T-cell (primary cell): Measurements from ENCODE around the gene PAGR1. TPM values are rescaled to one million over a fixed set of nuclear protein-coding genes. Genes with fewer than 3 reads are reported as not detected.
A peak's percentile ranks its signal among the peaks of the same experiment; 100 is the strongest.

Source experiments
- ATAC-seq, 4 experiments: fragments of 200-7000 bp in 3 of 4; fragments of 150-1000 bp in 1 of 4; cut with Tn5 transposase; replicated peaks in 1 of 4; 1 replicate in 3 of 4; 2 replicates in 1 of 4; pipeline ENCODE4 v1.10.0; 2021; ENCODE audit warnings: moderate library complexity in 3 of 4, mild to moderate bottlenecking in 2 of 4, moderate number of reproducible peaks in 1 of 4
- CTCF ChIA-PET, 2 donors: fragments of 300-600 bp; sonication (Branson Sonifier 250); formaldehyde crosslinking; loops; one replicate each; lab custom pipeline; 2022; ENCODE audit warnings: antibody characterized with exemption in 2 of 2; lab: Charles Lee
- POLR2A ChIA-PET, 2 donors: fragments of 300-600 bp; sonication (Branson Sonifier 250); formaldehyde crosslinking; loops; one replicate each; lab custom pipeline; 2022; ENCODE audit warnings: antibody characterized with exemption in 2 of 2; lab: Charles Lee
- DNase-seq, 35 experiments: peaks; one replicate each; pipeline versions ENCODE4 v3.0.0 to v3.0.0-alpha.2; 2013 to 2023
- H3K27ac ChIP-seq: one replicate; pipeline ENCODE4 v1.5.1; 2013; ENCODE audit warnings: low read length
- H3K27me3 ChIP-seq, 2 experiments: replicated peaks in 1 of 2; 1 replicate in 1 of 2; 2 replicates in 1 of 2; pipeline versions ENCODE4 v1.6.1 to v1.7.0; 2013; ENCODE audit warnings: low read length in 1 of 2, mixed read lengths in 1 of 2; ENCODE audit not compliant: control insufficient read depth in 2 of 2, insufficient read depth in 2 of 2; ENCODE audit errors: extremely low read depth in 1 of 2
- H3K36me3 ChIP-seq, 2 donors: 1 replicate in 1 of 2; 2 replicates in 1 of 2; pipeline versions ENCODE4 v1.6.1 to v1.7.0; 2013; ENCODE audit warnings: low read length in 1 of 2; ENCODE audit not compliant: control insufficient read depth in 2 of 2, insufficient read depth in 1 of 2; ENCODE audit errors: extremely low read depth in 1 of 2
- H3K4me1 ChIP-seq, 2 experiments: 1 replicate in 1 of 2; 2 replicates in 1 of 2; pipeline versions ENCODE4 v1.6.1 to v1.7.0; 2013; ENCODE audit warnings: low read length in 2 of 2, mixed read lengths in 1 of 2; ENCODE audit not compliant: insufficient read depth in 2 of 2, control insufficient read depth in 1 of 2; ENCODE audit errors: extremely low read depth in 1 of 2
- H3K4me3 ChIP-seq, 2 donors: 1 replicate in 1 of 2; 2 replicates in 1 of 2; pipeline versions ENCODE4 v1.5.1 to v1.7.0; 2013; ENCODE audit warnings: mild to moderate bottlenecking in 2 of 2, low read length in 1 of 2, moderate library complexity in 1 of 2; ENCODE audit not compliant: control insufficient read depth in 1 of 2; ENCODE audit errors: extremely low read depth in 1 of 2
- H3K9me3 ChIP-seq: 2 replicates; pipeline ENCODE4 v1.7.0; 2013
- H3K27ac Mint-ChIP-seq, 2 donors: one replicate each; pipeline ENCODE4 v1.8.0; 2020 to 2021; ENCODE audit warnings: mild to moderate bottlenecking in 2 of 2, mixed read lengths in 2 of 2
- H3K27me3 Mint-ChIP-seq, 2 donors: one replicate each; pipeline ENCODE4 v1.8.0; 2021 to 2022; ENCODE audit warnings: mixed read lengths in 2 of 2
- H3K36me3 Mint-ChIP-seq: one replicate; pipeline ENCODE4 v1.8.0; 2021; ENCODE audit warnings: mixed read lengths
- H3K4me1 Mint-ChIP-seq, 3 donors: one replicate each; pipeline ENCODE4 v1.8.0; 2020 to 2022; ENCODE audit warnings: mixed read lengths in 3 of 3, mild to moderate bottlenecking in 1 of 3
- H3K4me3 Mint-ChIP-seq, 3 donors: one replicate each; pipeline ENCODE4 v1.8.0; 2020 to 2022; ENCODE audit warnings: mild to moderate bottlenecking in 3 of 3, mixed read lengths in 3 of 3, moderate library complexity in 3 of 3
- H3K9me3 Mint-ChIP-seq, 3 donors: one replicate each; pipeline ENCODE4 v1.8.0; 2020 to 2022; ENCODE audit warnings: mixed read lengths in 3 of 3
- WGBS: methylation state at CpG from one replicate; pipeline ENCODE4 v1.1.5; 2013; ENCODE audit warnings: missing lambda C conversion rate; ENCODE audit not compliant: insufficient coverage; 5-methylcytosine and 5-hydroxymethylcytosine counted together
- total RNA-seq, 35 experiments: library from RNA in 6 of 35; stranded (reverse) in 6 of 35; fragments of 120-200 nt in 1 of 35; gene quantifications; one replicate each; pipeline versions ENCODE4 v1.2.1 to v1.2.4 and lab custom pipeline; 2013 to 2026

The PAGR1 gene
- total RNA-seq, 5 donors from 2014 or later (not counting 1 experiment from before 2014, with no cell fraction given), result 16.0 to 47.2 (median 40.6) TPM

DNA sequence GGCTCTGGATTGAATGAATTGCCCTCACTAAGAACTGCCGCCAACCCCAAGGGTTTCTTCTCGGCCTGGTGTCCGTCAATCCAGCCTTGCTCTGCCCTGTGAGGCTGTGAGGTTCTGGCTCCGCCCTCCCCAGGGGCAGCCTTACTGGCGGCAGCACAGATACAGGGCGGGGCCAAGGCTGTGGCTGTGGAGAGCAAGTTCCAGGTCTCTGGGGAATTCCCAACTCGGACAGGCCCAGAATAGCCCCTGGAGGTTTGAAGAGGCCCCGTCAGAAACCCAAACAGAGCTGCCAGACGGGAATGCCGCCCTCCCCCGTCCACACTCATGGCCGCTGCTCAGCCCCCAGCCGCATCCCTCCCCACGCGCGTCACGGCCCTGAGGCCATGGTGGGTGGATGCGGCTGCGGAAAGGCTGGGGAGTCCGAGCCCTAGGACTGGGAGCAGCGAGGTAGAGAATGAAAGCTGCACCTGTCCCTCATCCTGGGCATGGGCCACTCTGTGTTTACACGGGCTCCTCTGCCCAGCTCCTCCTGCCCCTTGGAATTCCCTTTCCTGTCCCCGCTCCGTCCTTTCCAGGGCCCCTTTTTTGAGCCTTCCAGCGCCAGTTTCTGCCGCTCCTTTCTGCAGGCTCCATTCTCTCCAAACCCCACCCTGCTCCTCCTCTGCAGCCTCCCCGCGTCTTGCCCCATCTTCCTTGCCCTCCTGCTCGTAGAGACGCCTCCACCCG is 4.6 kb upstream of the PAGR1 start:
- ATAC-seq, result peak; percentile 9 to 22 (median 16)

DNA sequence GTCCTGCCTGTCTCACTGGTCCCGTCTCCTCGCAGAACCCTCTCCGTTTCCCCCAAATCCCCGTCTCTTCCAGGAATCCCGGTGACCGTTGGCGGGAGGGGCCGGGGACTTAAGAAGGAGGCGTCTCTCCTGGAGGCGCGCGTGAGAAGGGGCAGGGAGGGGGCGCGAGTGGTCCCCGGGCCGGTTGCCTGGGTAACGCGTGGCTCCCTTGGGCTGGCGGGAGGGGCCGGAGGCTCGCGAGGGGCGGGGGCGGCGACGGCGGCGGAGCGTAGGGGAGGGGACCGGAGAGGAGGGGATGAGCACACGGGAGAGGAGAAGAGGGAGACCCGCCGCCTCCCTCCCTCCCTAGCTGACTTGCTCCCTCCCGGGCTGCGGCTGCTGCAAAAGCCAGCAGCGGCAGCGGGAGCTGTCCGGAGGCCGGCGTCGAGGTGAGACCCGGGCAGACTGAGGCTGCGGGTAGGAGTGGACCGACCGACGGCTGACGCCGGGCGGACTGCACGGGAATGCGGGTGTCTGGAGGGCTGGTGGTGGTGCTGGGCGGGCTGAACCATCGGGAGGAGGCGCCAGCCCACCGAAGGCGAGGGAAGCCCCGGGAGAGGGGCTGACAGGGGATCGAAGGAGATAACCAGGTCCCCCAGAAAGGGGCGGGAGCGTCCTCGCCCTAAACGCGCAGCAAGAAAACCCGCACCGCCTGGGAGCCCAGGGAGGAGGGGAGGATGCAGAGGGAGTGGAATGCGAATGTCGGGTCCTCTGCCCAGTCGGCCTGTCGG is 3.9 kb upstream of the PAGR1 start, which contains the start of gene PRRT2:
Gene PRRT2, plus strand, starts transcription at position 298 of the 770 bp plus-strand sequence. CDS start 862 bp downstream, outside the sequence.
- Mint-ChIP-seq H3K4me3 (peak within 1 kb of the TSS; percentile 81 to 90 (median 82)), H3K9me3 (no peaks in the 10 kb centered on the region), H3K27me3 (peaks cover 0 to 2% of the 10 kb centered on the region in 2 donors), H3K27ac (peak within 1 kb of the TSS; percentile 87 to 94), H3K4me1 (peaks cover 59 to 80% (median 63%) of the 10 kb centered on the region in 3 donors), H3K36me3 (peaks cover 14% of the 10 kb centered on the region)
- 15% methylated on average over 37 of the region's 69 CpGs for WGBS
- H3K27me3 ChIP-seq, result peaks cover 0 to 16% of the 10 kb centered on the region in 2 experiments
- ATAC-seq, result no peak
- H3K4me3 ChIP-seq, result peak within 1 kb of the TSS; percentile 69 to 72
- ChIA-PET POLR2A (no interaction called here), CTCF (interaction anchor here in 1 of 2 donors (0.5 kb wide), 1 partner anchor 637 kb away, joined by 3 read pairs; no protein-coding TSS in a partner anchor)
- no peaks in the 10 kb centered on the region for H3K9me3 ChIP-seq
- peaks cover 0 to 19% of the 10 kb centered on the region in 2 donors for H3K36me3 ChIP-seq
- DNase-seq, result peak in 6 of 35 experiments; percentile 18 to 62 (median 36)
- H3K4me1 ChIP-seq, result peaks cover 34 to 81% of the 10 kb centered on the region in 2 experiments
- peak within 1 kb of the TSS; percentile 66 for H3K27ac ChIP-seq

More for the DNA sequence above, 4.6 kb upstream of the PAGR1 start:
- Histone ChIP-seq H3K4me3 (peak overlapping the region; percentile 69 to 72), H3K9me3 (no peaks in the 10 kb centered on the region), H3K27me3 (peaks cover 0 to 16% of the 10 kb centered on the region in 2 experiments), H3K27ac (peak overlapping the region; percentile 66), H3K4me1 (peaks cover 34 to 75% of the 10 kb centered on the region in 2 experiments), H3K36me3 (peaks cover 0 to 19% of the 10 kb centered on the region in 2 donors)
- H3K27ac Mint-ChIP-seq, result peak overlapping the region; percentile 87 to 94
- peak overlapping the region; percentile 81 to 90 (median 82) for H3K4me3 Mint-ChIP-seq
- ChIA-PET CTCF (interaction anchor here (0.5 to 0.7 kb wide), 2 partner anchors 37 to 638 kb away, joined by 3 read pairs; no protein-coding TSS in a partner anchor), POLR2A (interaction anchor here in 1 of 2 donors (0.6 kb wide), 2 partner anchors 24 to 67 kb away, joined by 3 to 14 read pairs; no protein-coding TSS in a partner anchor)
- peaks cover 14% of the 10 kb centered on the region for H3K36me3 Mint-ChIP-seq
- H3K9me3 Mint-ChIP-seq, result no peaks in the 10 kb centered on the region
- peak in 24 of 35 experiments; percentile 33 to 78 (median 52) for DNase-seq
- WGBS, result under 1% methylated on average over 20 of the region's 31 CpGs
- peaks cover 54 to 75% (median 60%) of the 10 kb centered on the region in 3 donors for H3K4me1 Mint-ChIP-seq
- peaks cover 0 to 2% of the 10 kb centered on the region in 2 donors for H3K27me3 Mint-ChIP-seq

- H3K4me3 ChIP-seq, result no peak overlapping the region
- ChIA-PET CTCF (interaction anchor here in 1 of 2 donors (0.7 kb wide), 1 partner anchor 14 kb away, joined by 3 read pairs; no protein-coding TSS in a partner anchor), POLR2A (interaction anchor here in 1 of 2 donors (0.6 kb wide), 1 partner anchor 60 kb away, joined by 12 read pairs; no protein-coding TSS in a partner anchor)
- 89% methylated on average over 5 of the region's 9 CpGs for WGBS
- H3K36me3 Mint-ChIP-seq, result peaks cover 14% of the 10 kb centered on the region
- H3K4me1 Mint-ChIP-seq, result peaks cover 62 to 79% (median 64%) of the 10 kb centered on the region in 3 donors
- peaks cover 0 to 20% of the 10 kb centered on the region in 2 donors for H3K36me3 ChIP-seq
- peaks cover 34 to 82% of the 10 kb centered on the region in 2 experiments for H3K4me1 ChIP-seq
- H3K9me3 ChIP-seq, result no peaks in the 10 kb centered on the region
- ATAC-seq (no peak), DNase-seq (no peak)
- H3K27me3 ChIP-seq, result peaks cover 0 to 16% of the 10 kb centered on the region in 2 experiments
- H3K4me3 Mint-ChIP-seq, result peak overlapping the region; percentile 81 to 90 (median 82)
- H3K9me3 Mint-ChIP-seq, result no peaks in the 10 kb centered on the region
- peak overlapping the region; percentile 55 to 71 for H3K27ac Mint-ChIP-seq
- peaks cover 0 to 2% of the 10 kb centered on the region in 2 donors for H3K27me3 Mint-ChIP-seq
- H3K27ac ChIP-seq, result no peak overlapping the region
Measured at GRCh38 chr16:29812754-29813643, 3.0 kb upstream of the PAGR1 start.

DNA sequence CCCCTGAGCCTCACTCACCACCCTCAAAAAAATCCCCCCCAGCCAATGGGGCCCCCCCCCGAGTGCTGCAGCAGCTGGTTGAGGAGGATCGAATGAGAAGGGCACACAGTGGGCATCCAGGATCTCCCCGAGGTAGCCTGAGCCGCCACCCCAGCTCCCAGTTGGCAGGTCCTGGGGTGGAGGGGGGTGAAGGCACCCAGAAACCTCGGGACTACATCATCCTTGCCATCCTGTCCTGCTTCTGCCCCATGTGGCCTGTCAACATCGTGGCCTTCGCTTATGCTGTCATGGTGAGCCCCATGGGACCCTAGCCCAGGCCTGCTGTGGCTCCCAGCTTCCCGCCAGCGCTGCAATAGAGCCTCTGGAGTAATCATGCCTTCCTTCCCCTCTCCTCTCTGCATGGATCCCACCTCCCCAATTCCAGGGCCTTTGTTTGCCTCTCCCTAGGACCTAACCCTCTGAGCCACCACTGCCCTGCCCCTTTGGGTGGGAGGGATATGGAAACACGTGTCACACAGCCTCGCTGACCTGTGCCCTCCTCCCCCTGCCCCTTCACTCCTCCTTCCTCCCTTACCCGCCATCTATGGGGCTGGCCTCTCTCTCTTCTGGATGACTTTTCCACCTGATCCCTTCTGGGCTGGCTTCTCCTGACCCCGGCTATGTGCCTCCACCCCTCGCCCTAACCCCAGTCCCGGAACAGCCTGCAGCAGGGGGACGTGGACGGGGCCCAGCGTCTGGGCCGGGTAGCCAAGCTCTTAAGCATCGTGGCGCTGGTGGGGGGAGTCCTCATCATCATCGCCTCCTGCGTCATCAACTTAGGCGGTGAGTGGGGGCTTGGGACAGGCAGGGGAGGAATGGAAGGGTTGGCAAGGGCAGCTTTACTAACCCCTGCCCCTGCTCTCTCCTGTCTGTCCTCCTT is 2.0 kb upstream of the PAGR1 start:
- Mint-ChIP-seq H3K27me3 (peaks cover 0 to 2% of the 10 kb centered on the region in 2 donors), H3K4me1 (peaks cover 62 to 79% (median 64%) of the 10 kb centered on the region in 3 donors), H3K27ac (peak overlapping the region in 1 of 2 donors; percentile 57), H3K9me3 (no peaks in the 10 kb centered on the region), H3K36me3 (peaks cover 11% of the 10 kb centered on the region), H3K4me3 (peak overlapping the region; percentile 24 to 94 (median 28))
- ChIA-PET POLR2A (interaction anchor here in 1 of 2 donors (0.6 kb wide), 1 partner anchor 59 kb away, joined by 12 read pairs; no protein-coding TSS in a partner anchor), CTCF (interaction anchor here (0.6 to 0.7 kb wide), 2 partner anchors 13 to 32 kb away, joined by 3 read pairs; no protein-coding TSS in a partner anchor)
- Histone ChIP-seq H3K9me3 (no peaks in the 10 kb centered on the region), H3K27ac (no peak overlapping the region), H3K4me1 (peaks cover 29 to 82% of the 10 kb centered on the region in 2 experiments), H3K4me3 (no peak overlapping the region), H3K36me3 (peaks cover 0 to 25% of the 10 kb centered on the region in 2 donors), H3K27me3 (peaks cover 0 to 16% of the 10 kb centered on the region in 2 experiments)
- WGBS, result 91% methylated on average over 8 of the region's 24 CpGs
- no peak for DNase-seq
- ATAC-seq, result no peak

DNA sequence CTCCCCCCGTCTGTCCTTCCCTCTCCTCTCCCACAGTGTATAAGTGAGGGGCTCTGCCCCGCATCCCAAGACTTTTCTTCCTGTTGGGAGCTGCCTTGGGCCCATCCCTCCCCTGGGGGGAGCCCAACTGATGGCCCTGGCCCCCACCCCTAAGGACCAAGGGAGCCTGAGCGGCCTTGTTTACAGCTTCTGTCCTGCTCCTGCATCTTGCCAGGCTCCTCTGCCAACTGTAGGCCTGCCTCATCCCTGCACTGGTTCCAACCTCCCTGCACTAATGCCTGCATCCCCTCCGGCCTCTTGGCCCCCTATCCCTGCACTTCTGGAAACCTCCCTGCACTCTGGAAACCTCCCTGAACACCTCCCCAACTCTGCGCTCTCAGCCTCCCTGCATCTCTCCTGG is 1.4 kb upstream of the PAGR1 start:
- Mint-ChIP-seq H3K9me3 (no peaks in the 10 kb centered on the region), H3K36me3 (peaks cover 14% of the 10 kb centered on the region), H3K27ac (peak overlapping the region; percentile 96 to 97), H3K4me3 (peak overlapping the region; percentile 89 to 94 (median 94)), H3K27me3 (peaks cover 0 to 2% of the 10 kb centered on the region in 2 donors), H3K4me1 (peaks cover 62 to 81% (median 67%) of the 10 kb centered on the region in 3 donors)
- ATAC-seq (no peak), DNase-seq (no peak)
- ChIA-PET POLR2A (no interaction called here), CTCF (interaction anchor here in 1 of 2 donors (0.6 kb wide), 1 partner anchor 9 kb away, joined by 4 read pairs; no protein-coding TSS in a partner anchor)
- peaks cover 26 to 82% of the 10 kb centered on the region in 2 experiments for H3K4me1 ChIP-seq
- H3K4me3 ChIP-seq, result peak overlapping the region in 1 of 2 donors; percentile 38
- H3K27ac ChIP-seq, result peak overlapping the region; percentile 76
- no peaks in the 10 kb centered on the region for H3K9me3 ChIP-seq
- peaks cover 4 to 24% of the 10 kb centered on the region in 2 donors for H3K36me3 ChIP-seq
- H3K27me3 ChIP-seq, result peaks cover 0 to 16% of the 10 kb centered on the region in 2 experiments
- 94% methylated on average over 3 of the region's 5 CpGs for WGBS
